ENCODE data around the gene PRSS1.

Gene PRSS1

DNA sequence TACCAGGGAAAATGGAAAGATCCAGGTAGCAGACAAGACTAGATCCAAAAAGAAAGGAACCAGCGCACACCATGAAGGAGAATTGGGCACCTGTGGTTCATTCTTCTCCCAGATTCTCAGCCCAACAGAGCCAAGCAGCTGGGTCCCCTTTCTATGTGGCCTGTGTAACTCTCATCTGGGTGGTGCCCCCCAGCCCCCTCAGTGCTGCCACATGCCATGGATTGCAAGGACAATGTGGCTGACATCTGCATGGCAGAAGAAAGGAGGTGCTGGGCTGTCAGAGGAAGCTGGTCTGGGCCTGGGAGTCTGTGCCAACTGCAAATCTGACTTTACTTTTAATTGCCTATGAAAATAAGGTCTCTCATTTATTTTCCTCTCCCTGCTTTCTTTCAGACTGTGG lies 42.9 kb downstream of the PRSS1 start:
- Histone ChIP-seq H4K20me1 (ENCODE audit: insufficient read depth) (no peaks in the 10 kb centered on the region), H3K27me3 (ENCODE audit: insufficient read depth, low read depth) (no peaks in the 10 kb centered on the region), H3K4me2 (no peak overlapping the region), H3K36me3 (ENCODE audit: insufficient read depth) (no peaks in the 10 kb centered on the region), H3K4me1 (ENCODE audit: low read depth, poor library complexity, severe bottlenecking) (peaks cover 15% of the 10 kb centered on the region), H3K27ac (no peak overlapping the region), H3K9ac (no peak overlapping the region), H3K4me3 (IDR thresholded peaks at IDR 0.05; ENCODE audit: insufficient read depth, low read depth, low read length) (no peak overlapping the region), H2AFZ (ENCODE audit: low read depth) (no peak overlapping the region), H3K79me2 (ENCODE audit: insufficient read depth, low read depth) (no peaks in the 10 kb centered on the region)
- TF ChIP-seq, protein P1, sequence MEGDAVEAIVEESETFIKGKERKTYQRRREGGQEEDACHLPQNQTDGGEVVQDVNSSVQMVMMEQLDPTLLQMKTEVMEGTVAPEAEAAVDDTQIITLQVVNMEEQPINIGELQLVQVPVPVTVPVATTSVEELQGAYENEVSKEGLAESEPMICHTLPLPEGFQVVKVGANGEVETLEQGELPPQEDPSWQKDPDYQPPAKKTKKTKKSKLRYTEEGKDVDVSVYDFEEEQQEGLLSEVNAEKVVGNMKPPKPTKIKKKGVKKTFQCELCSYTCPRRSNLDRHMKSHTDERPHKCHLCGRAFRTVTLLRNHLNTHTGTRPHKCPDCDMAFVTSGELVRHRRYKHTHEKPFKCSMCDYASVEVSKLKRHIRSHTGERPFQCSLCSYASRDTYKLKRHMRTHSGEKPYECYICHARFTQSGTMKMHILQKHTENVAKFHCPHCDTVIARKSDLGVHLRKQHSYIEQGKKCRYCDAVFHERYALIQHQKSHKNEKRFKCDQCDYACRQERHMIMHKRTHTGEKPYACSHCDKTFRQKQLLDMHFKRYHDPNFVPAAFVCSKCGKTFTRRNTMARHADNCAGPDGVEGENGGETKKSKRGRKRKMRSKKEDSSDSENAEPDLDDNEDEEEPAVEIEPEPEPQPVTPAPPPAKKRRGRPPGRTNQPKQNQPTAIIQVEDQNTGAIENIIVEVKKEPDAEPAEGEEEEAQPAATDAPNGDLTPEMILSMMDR (conservative IDR thresholded peaks at IDR 0.05; ENCODE audit: low read depth, low read length), result no peak

DNA sequence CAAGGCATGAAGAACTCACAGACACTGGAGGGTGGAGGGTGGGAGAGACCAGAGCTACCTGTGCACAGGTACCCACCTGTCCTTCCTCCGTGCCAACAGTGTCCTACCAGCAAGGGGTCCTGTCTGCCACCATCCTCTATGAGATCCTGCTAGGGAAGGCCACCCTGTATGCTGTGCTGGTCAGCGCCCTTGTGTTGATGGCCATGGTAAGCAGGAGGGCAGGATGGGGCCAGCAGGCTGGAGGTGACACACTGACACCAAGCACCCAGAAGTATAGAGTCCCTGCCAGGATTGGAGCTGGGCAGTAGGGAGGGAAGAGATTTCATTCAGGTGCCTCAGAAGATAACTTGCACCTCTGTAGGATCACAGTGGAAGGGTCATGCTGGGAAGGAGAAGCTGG lies 43.3 kb downstream of the PRSS1 start:
- no peak overlapping the region for H3K27ac ChIP-seq

DNA sequence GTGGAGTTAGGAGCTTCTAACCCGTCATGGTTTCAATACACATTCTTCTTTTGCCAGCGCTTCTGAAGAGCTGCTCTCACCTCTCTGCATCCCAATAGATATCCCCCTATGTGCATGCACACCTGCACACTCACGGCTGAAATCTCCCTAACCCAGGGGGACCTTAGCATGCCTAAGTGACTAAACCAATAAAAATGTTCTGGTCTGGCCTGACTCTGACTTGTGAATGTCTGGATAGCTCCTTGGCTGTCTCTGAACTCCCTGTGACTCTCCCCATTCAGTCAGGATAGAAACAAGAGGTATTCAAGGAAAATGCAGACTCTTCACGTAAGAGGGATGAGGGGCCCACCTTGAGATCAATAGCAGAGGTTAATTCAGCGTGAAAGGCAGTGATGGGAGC lies 43.9 kb downstream of the PRSS1 start:
- no peaks in the 10 kb centered on the region for H3K36me3 ChIP-seq (ENCODE audit: insufficient read depth)
- H3K4me2 ChIP-seq, result no peak overlapping the region
- no peaks in the 10 kb centered on the region for H4K20me1 ChIP-seq (ENCODE audit: insufficient read depth)
- H3K9ac ChIP-seq, result no peak overlapping the region
- no peak overlapping the region for H2AFZ ChIP-seq (ENCODE audit: low read depth)
- TF ChIP-seq, protein P1 (conservative IDR thresholded peaks at IDR 0.05; ENCODE audit: low read depth, low read length), result no peak
- H3K4me3 ChIP-seq (IDR thresholded peaks at IDR 0.05; ENCODE audit: insufficient read depth, low read depth, low read length), result no peak overlapping the region
- no peak overlapping the region for H3K27ac ChIP-seq
- H3K4me1 ChIP-seq (ENCODE audit: low read depth, poor library complexity, severe bottlenecking), result peaks cover 15% of the 10 kb centered on the region
- no peaks in the 10 kb centered on the region for H3K27me3 ChIP-seq (ENCODE audit: insufficient read depth, low read depth)
- H3K79me2 ChIP-seq (ENCODE audit: insufficient read depth, low read depth), result no peaks in the 10 kb centered on the region

More for the DNA sequence above, 43.3 kb downstream of the PRSS1 start:
- H2AFZ ChIP-seq (ENCODE audit: low read depth), result no peak overlapping the region
- no peaks in the 10 kb centered on the region for H4K20me1 ChIP-seq (ENCODE audit: insufficient read depth)
- H3K79me2 ChIP-seq (ENCODE audit: insufficient read depth, low read depth), result no peaks in the 10 kb centered on the region
- no peak overlapping the region for H3K4me2 ChIP-seq
- no peak overlapping the region for H3K4me3 ChIP-seq (IDR thresholded peaks at IDR 0.05; ENCODE audit: insufficient read depth, low read depth, low read length)
- H3K27me3 ChIP-seq (ENCODE audit: insufficient read depth, low read depth), result no peaks in the 10 kb centered on the region
- H3K4me1 ChIP-seq (ENCODE audit: low read depth, poor library complexity, severe bottlenecking), result peaks cover 15% of the 10 kb centered on the region
- TF ChIP-seq, protein P1 (conservative IDR thresholded peaks at IDR 0.05; ENCODE audit: low read depth, low read length), result no peak
- no peaks in the 10 kb centered on the region for H3K36me3 ChIP-seq (ENCODE audit: insufficient read depth)
- no peak overlapping the region for H3K9ac ChIP-seq

DNA sequence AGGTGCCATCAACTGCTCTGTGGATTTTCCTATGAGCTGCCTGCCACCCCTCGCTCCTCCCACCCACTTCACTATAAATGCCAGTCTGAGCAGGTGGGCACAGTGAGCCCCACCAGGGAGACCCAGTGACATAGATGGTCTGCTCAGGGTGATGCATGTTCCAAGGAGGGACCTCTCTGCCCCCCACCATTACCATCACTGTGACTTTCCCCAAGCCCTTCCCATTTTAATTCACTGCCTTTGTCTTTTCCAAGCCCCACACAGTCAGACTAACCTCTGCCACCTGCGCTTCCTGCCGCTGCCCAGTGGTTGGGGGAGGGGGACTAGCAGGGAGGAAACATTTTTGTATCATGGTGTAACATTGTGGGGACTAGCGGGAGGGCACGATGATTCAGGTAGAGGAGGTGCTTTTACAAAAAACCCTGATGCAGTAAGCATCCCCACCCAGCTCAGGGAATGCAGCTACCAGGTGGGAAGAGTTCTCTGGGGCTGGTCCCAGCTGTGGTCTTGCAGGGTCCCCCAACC lies 46.1 kb downstream of the PRSS1 start:
- no peak overlapping the region for H3K4me2 ChIP-seq
- no peak overlapping the region for H3K27ac ChIP-seq
- H3K4me1 ChIP-seq (ENCODE audit: low read depth, poor library complexity, severe bottlenecking), result peaks cover 6% of the 10 kb centered on the region
- H3K27me3 ChIP-seq (ENCODE audit: insufficient read depth, low read depth), result no peaks in the 10 kb centered on the region
- no peaks in the 10 kb centered on the region for H4K20me1 ChIP-seq (ENCODE audit: insufficient read depth)
- no peak overlapping the region for H2AFZ ChIP-seq (ENCODE audit: low read depth)
- no peak overlapping the region for H3K4me3 ChIP-seq (IDR thresholded peaks at IDR 0.05; ENCODE audit: insufficient read depth, low read depth, low read length)
- H3K79me2 ChIP-seq (ENCODE audit: insufficient read depth, low read depth), result no peaks in the 10 kb centered on the region
- TF ChIP-seq, protein P1 (conservative IDR thresholded peaks at IDR 0.05; ENCODE audit: low read depth, low read length), result no peak
- H3K36me3 ChIP-seq (ENCODE audit: insufficient read depth), result no peaks in the 10 kb centered on the region; the same call in 1 of the 2 replicates
- no peak overlapping the region for H3K9ac ChIP-seq

All from KMS-11 (cell line).